Fibroblast of mammary gland (primary cell): Measurements from ENCODE around the gene GSS.

Experiments used
- DNase-seq: peaks from one replicate; pipeline ENCODE4 v3.0.0-alpha.2; 2010; ENCODE audit warnings: low read depth
- H3K4me3 ChIP-seq: 2 replicates; pipeline ENCODE4 v1.5.1; 2011; ENCODE audit warnings: low read depth, mild to moderate bottlenecking, low read length, moderate library complexity; ENCODE audit not compliant: control insufficient read depth
- TF ChIP-seq, protein P1 (sequence below): conservative IDR thresholded peaks from 2 replicates; pipeline ENCODE4 v1.5.1; 2011; ENCODE audit warnings: low read depth, low read length, inconsistent platforms; ENCODE audit not compliant: control insufficient read depth, insufficient read depth

Gene GSS

DNA sequence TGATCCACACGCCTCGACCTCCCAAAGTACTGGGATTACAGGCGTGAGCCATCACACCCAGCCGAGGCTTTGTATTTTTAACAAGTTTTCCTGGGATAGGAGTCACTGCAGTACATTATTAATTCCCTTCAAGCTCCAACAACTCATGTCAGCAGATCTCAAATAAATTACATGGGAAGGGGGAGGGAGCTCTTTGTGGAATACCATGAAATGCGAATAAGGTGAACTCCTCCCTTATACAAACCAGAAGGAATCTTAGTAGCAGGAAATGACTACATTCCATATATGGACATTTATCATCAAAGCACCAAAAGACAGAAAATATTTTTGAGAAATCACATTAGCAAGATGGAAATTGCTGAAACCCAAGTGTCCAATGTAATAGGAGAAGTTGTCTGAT is 2.9 kb downstream of the GSS start:
- no peak overlapping the region for H3K4me3 ChIP-seq
- no peak for DNase-seq
- TF ChIP-seq, protein P1, sequence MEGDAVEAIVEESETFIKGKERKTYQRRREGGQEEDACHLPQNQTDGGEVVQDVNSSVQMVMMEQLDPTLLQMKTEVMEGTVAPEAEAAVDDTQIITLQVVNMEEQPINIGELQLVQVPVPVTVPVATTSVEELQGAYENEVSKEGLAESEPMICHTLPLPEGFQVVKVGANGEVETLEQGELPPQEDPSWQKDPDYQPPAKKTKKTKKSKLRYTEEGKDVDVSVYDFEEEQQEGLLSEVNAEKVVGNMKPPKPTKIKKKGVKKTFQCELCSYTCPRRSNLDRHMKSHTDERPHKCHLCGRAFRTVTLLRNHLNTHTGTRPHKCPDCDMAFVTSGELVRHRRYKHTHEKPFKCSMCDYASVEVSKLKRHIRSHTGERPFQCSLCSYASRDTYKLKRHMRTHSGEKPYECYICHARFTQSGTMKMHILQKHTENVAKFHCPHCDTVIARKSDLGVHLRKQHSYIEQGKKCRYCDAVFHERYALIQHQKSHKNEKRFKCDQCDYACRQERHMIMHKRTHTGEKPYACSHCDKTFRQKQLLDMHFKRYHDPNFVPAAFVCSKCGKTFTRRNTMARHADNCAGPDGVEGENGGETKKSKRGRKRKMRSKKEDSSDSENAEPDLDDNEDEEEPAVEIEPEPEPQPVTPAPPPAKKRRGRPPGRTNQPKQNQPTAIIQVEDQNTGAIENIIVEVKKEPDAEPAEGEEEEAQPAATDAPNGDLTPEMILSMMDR: no peak

DNA sequence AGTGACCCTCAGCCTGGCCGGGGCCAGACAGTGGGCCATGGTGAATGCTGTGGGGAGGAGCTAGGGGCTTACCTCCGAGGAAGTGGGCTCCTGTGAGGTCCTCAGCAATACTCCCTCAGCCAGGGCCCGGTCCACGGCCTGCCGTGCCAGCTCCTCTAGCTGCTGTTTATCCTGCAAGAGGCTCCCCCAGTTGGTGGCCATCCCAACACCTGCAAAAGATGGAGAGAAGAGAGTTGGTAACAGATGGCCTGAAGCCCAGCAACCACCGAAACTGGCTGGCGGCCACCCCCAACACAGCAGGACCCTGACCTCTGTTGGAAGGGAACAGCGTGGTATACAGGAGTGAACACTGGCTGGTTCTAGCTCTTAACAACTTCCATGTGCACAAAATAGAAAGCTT is 4.0 kb downstream of the GSS start:
- H3K4me3 ChIP-seq: no peak overlapping the region
- TF ChIP-seq, protein P1: no peak

DNA sequence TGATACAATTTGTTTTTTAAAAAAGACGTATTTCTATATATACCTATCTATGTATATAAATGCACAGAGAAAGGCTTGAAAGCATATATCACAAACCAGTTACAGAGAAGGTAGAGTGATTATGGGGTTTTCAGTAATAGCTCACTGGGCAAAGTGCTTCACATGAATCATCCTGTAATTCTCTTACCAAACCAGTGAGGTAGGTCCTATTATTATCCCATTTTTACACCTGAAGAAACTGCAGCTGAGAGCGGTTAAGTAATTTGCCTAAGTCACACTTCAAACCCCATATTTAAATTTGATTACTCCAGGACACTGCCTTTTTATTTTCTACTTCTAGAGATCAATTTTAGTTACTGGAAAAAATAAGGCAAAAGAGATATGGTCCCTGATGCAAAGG is 4.4 kb downstream of the GSS start:
- DNase-seq: no peak
- no peak overlapping the region for H3K4me3 ChIP-seq
- TF ChIP-seq, protein P1: no peak

More for the DNA sequence above, 4.0 kb downstream of the GSS start:
- DNase-seq: no peak

DNA sequence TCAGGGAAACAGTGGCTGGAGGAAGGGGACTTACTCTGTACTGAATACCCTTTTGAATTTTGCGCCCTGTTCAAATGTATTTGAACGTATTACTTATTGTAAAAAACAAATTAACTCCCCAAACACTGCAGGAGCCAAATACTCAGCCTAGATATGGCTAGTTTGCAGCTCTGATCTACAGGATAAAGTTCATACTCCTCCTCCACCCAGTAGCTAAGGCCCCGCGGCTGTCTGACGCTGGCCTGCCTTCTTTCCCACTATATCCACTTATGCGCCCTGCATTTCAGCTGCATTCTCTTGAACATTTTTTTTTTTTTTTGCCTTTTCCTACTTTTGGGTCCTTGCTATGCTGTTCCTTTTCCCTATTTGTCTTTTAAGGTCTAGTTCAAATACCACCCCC is 6.5 kb downstream of the GSS start:
- no peak for DNase-seq
- H3K4me3 ChIP-seq: no peak overlapping the region
- TF ChIP-seq, protein P1: no peak

DNA sequence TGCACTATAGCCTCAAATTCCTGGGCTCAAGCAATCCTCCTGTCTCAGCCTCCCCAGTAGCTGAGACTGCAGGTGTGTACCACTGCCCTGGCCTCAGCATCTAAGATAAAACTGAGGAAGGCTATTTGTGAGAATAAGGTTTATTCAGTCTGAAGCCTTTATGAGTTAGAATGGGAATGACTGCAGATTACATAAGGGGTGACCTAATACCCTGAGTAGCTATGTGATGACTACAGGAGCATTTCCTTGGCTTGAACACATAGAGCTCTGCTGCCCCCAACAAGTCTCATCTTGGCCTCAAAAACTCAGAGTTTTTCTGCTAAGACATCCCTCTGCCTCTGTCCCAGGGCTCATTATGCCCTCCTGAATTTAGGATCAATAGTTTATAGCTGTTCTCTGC is 7.6 kb downstream of the GSS start:
- DNase-seq: peak; percentile 70
- TF ChIP-seq, protein P1: no peak
- no peak overlapping the region for H3K4me3 ChIP-seq

DNA sequence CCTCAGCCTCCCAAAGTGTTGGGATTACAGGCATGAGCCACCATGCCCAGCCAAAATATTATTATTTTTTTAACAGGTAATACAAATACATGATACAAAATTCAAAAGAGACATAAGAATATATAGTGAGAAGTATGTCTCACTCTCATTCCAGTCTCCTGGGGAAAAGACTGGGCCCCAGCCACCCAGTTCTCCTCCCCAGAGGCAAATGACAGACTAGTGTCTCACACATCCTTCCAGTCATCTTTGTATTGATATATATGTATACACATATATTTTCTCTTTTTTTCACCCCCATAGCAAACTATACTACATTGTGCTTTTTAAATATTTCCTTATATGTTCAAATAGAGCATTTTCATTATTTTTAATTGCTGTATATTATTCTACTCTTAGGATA is 8.3 kb downstream of the GSS start:
- TF ChIP-seq, protein P1: no peak
- no peak for DNase-seq
- H3K4me3 ChIP-seq: no peak overlapping the region

DNA sequence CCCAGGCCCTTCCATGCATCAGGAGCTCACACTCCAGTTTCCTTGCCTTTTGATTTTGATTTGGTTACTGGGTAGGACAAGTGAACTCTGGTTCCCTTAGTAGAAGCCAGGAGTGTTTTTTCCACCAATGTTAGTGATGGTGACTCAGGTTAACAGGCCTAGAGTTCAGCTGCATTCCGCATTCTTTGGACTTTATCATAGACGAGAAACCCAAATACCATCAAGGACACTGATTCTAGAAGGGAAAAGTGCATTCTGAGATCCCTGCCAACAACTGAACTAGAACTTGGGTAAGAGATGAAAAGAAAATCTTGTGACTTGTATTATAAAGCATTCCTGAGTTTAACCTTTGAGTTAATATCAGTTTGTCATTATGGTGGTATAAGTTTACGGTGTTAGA is 8.9 kb downstream of the GSS start:
- DNase-seq: no peak

More for the DNA sequence above, 8.9 kb downstream of the GSS start:
- TF ChIP-seq, protein P1: no peak
- H3K4me3 ChIP-seq: no peak overlapping the region
